SU-DHL-6 (cell line): ENCODE measurements around the gene EEF2.

ENCODE experiments used
- CTCF ChIP-seq: fragments of 200-600 bp; sonication (generic); IDR thresholded peaks from one replicate; pipeline ENCODE4 v1.5.1; 2017; ENCODE audit warnings: antibody characterized with exemption, mild to moderate bottlenecking, low read length, moderate library complexity; ENCODE audit not compliant: insufficient read depth, poor library complexity, severe bottlenecking
- EZH2phosphoT487 ChIP-seq: fragments of 200-600 bp; sonication (generic), shearing (Covaris generic); conservative IDR thresholded peaks from 2 replicates; pipeline ENCODE4 v1.6.1; 2018; ENCODE audit warnings: mild to moderate bottlenecking, antibody characterized with exemption, low read length, moderate library complexity, mixed read lengths

- TF ChIP-seq CTCF (no peak), EZH2phosphoT487 (no peak)
These were observed 27.8 kb upstream of the EEF2 start for GRCh38 chr19:4012975-4013634.
